Keratinocyte (primary cell): ENCODE data around the gene ZNF135.

Experiments used
- EZH2 ChIP-seq: IDR thresholded peaks from one replicate; pipeline ENCODE4 v1.6.1; 2012; ENCODE audit warnings: inconsistent platforms, mild to moderate bottlenecking, low read length, moderate library complexity
- TF ChIP-seq, protein P1 (sequence below), 3 experiments: IDR thresholded peaks in 1 of 3; conservative IDR thresholded peaks in 1 of 3; optimal IDR thresholded peaks in 1 of 3; 2 replicates in 2 of 3; 3 replicates in 1 of 3; pipeline versions ENCODE3 to v1.5.1; 2011; ENCODE audit warnings: low read length in 3 of 3, mild to moderate bottlenecking in 3 of 3, moderate library complexity in 2 of 3, control low read depth in 1 of 3, inconsistent platforms in 1 of 3; ENCODE audit not compliant: insufficient read depth in 2 of 3; ENCODE audit errors: extremely low read depth in 1 of 3

DNA sequence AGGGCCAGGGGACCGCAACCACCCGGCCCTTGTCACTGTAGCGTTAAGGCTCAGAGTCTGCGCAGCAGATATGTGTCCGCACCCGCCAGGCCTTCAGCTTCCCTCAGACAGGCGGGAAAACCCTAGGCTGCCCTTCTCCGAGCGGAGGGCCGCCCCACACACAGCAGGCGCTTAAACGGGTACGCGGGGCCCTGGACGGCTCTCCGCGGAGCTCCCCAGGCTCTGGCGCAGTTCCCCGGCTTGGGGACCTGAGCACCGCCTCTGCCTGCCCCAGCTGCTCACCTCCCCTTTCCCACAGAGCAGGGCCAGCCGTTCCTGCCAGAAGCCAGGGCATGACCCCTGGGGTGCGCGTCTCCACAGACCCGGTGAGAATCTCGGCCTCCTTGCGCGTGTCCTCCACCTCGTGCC, 593 bp downstream of the ZNF135 start:
- TF ChIP-seq, protein P1, sequence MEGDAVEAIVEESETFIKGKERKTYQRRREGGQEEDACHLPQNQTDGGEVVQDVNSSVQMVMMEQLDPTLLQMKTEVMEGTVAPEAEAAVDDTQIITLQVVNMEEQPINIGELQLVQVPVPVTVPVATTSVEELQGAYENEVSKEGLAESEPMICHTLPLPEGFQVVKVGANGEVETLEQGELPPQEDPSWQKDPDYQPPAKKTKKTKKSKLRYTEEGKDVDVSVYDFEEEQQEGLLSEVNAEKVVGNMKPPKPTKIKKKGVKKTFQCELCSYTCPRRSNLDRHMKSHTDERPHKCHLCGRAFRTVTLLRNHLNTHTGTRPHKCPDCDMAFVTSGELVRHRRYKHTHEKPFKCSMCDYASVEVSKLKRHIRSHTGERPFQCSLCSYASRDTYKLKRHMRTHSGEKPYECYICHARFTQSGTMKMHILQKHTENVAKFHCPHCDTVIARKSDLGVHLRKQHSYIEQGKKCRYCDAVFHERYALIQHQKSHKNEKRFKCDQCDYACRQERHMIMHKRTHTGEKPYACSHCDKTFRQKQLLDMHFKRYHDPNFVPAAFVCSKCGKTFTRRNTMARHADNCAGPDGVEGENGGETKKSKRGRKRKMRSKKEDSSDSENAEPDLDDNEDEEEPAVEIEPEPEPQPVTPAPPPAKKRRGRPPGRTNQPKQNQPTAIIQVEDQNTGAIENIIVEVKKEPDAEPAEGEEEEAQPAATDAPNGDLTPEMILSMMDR (optimal IDR thresholded peaks at IDR 0.05 in 1 of 3, IDR thresholded peaks at IDR 0.05 in 1 of 3, conservative IDR thresholded peaks at IDR 0.05 in 1 of 3; ENCODE audit: extremely low read depth in 1 of 3, insufficient read depth in 2 of 3, low read length in 3 of 3), result no peak
- no peak for TF ChIP-seq EZH2
